H9 (cell line): Measurements from ENCODE around the gene ZBED5. TPM values are rescaled to one million over a fixed set of nuclear protein-coding genes. Genes with fewer than 3 reads are reported as not detected.

Experiments used
- DNase-seq: peaks from one replicate; pipeline ENCODE4 v3.0.0-alpha.2; 2017
- H2AFZ ChIP-seq: one replicate; pipeline ENCODE4 v1.6.1; 2013; ENCODE audit warnings: mild to moderate bottlenecking, low read length, control low read depth, moderate library complexity
- H2AK5ac ChIP-seq: 2 replicates; pipeline ENCODE4 v1.6.1; 2013; ENCODE audit warnings: low read length, control low read depth, mixed read lengths; ENCODE audit not compliant: insufficient read length
- H2BK120ac ChIP-seq: one replicate; pipeline ENCODE4 v1.6.1; 2013; ENCODE audit warnings: low read depth, mild to moderate bottlenecking, low read length, control low read depth, inconsistent platforms; ENCODE audit not compliant: poor library complexity, severe bottlenecking
- H2BK12ac ChIP-seq: 2 replicates; pipeline ENCODE4 v1.6.1; 2013; ENCODE audit warnings: low read length, control low read depth, mixed read lengths, low read depth; ENCODE audit not compliant: insufficient read length
- H2BK15ac ChIP-seq: 2 replicates; pipeline ENCODE4 v1.6.1; 2013; ENCODE audit warnings: low read depth, low read length, control low read depth
- H2BK20ac ChIP-seq: one replicate; pipeline ENCODE4 v1.6.1; 2013; ENCODE audit warnings: low read depth, mild to moderate bottlenecking, low read length, control low read depth, inconsistent platforms; ENCODE audit not compliant: poor library complexity, severe bottlenecking
- H2BK5ac ChIP-seq: 2 replicates; pipeline ENCODE4 v1.6.1; 2013; ENCODE audit warnings: low read length, control low read depth, mixed read lengths; ENCODE audit not compliant: insufficient read length
- H3K14ac ChIP-seq: 2 replicates; pipeline ENCODE4 v1.6.1; 2013; ENCODE audit warnings: low read length, control low read depth; ENCODE audit not compliant: insufficient read depth
- H3K18ac ChIP-seq: 2 replicates; pipeline ENCODE4 v1.6.1; 2013; ENCODE audit warnings: low read depth, mild to moderate bottlenecking, mixed read lengths, low read length, control low read depth; ENCODE audit not compliant: insufficient read length
- H3K23ac ChIP-seq: 2 replicates; pipeline ENCODE4 v1.6.1; 2013; ENCODE audit warnings: low read length, control low read depth, mixed read lengths, low read depth; ENCODE audit not compliant: insufficient read length
- H3K23me2 ChIP-seq: 2 replicates; pipeline ENCODE4 v1.6.1; 2013; ENCODE audit warnings: low read depth, mild to moderate bottlenecking, mixed read lengths, low read length, control low read depth; ENCODE audit not compliant: insufficient read length, poor library complexity, severe bottlenecking
- H3K27ac ChIP-seq: 2 replicates; pipeline ENCODE4 v1.5.1; 2013; ENCODE audit warnings: low read length, control low read depth, mixed read lengths, low read depth; ENCODE audit not compliant: insufficient read length
- H3K27me3 ChIP-seq: 2 replicates; pipeline ENCODE4 v1.6.1; 2013; ENCODE audit warnings: low read length, control low read depth, inconsistent platforms; ENCODE audit not compliant: insufficient read depth
- H3K4ac ChIP-seq: 2 replicates; pipeline ENCODE4 v1.6.1; 2013; ENCODE audit warnings: low read depth, mild to moderate bottlenecking, control low read depth, inconsistent platforms, low read length, moderate library complexity
- H3K4me1 ChIP-seq: 2 replicates; pipeline ENCODE4 v1.6.1; 2013; ENCODE audit warnings: low read length, control low read depth, inconsistent platforms; ENCODE audit not compliant: insufficient read depth
- H3K4me2 ChIP-seq: 2 replicates; pipeline ENCODE4 v1.6.1; 2013; ENCODE audit warnings: low read length, control low read depth, mixed read lengths; ENCODE audit not compliant: insufficient read length, insufficient read depth
- H3K56ac ChIP-seq: 2 replicates; pipeline ENCODE4 v1.6.1; 2013; ENCODE audit warnings: low read depth, mild to moderate bottlenecking, mixed read lengths, low read length, control low read depth; ENCODE audit not compliant: insufficient read length
- H3K79me1 ChIP-seq: 2 replicates; pipeline ENCODE4 v1.6.1; 2013; ENCODE audit warnings: low read depth, mild to moderate bottlenecking, moderate library complexity, low read length, control low read depth, inconsistent platforms; ENCODE audit not compliant: insufficient read depth, poor library complexity, severe bottlenecking
- H3K79me2 ChIP-seq: 2 replicates; pipeline ENCODE4 v1.6.1; 2013; ENCODE audit warnings: low read length, control low read depth, inconsistent platforms; ENCODE audit not compliant: insufficient read depth
- H3K9ac ChIP-seq: 2 replicates; pipeline ENCODE4 v1.6.1; 2013; ENCODE audit warnings: low read length, control low read depth, mixed read lengths; ENCODE audit not compliant: insufficient read length; ENCODE audit errors: extremely low read depth
- H3K9me3 ChIP-seq: one replicate; pipeline ENCODE4 v1.6.1; 2013; ENCODE audit warnings: low read depth, low read length, inconsistent platforms; ENCODE audit not compliant: control insufficient read depth
- H3T11ph ChIP-seq: one replicate; pipeline ENCODE4 v1.6.1; 2013; ENCODE audit warnings: mild to moderate bottlenecking, low read length, control low read depth, inconsistent platforms
- H4K20me1 ChIP-seq: one replicate; pipeline ENCODE4 v1.6.1; 2013; ENCODE audit not compliant: control insufficient read depth, insufficient read length, insufficient read depth
- H4K5ac ChIP-seq: 2 replicates; pipeline ENCODE4 v1.6.1; 2013; ENCODE audit warnings: low read depth, mild to moderate bottlenecking, mixed read lengths, low read length, control low read depth; ENCODE audit not compliant: insufficient read length
- H4K8ac ChIP-seq: replicated peaks from 2 replicates; pipeline ENCODE4 v1.6.1; 2013; ENCODE audit warnings: low read length, control low read depth, mixed read lengths, low read depth; ENCODE audit not compliant: insufficient read length
- H4K91ac ChIP-seq: 2 replicates; pipeline ENCODE4 v1.6.1; 2013; ENCODE audit warnings: low read depth, mild to moderate bottlenecking, moderate library complexity, mixed read lengths, low read length, control low read depth; ENCODE audit not compliant: insufficient read length
- H3K27ac Mint-ChIP-seq, 3 experiments: 2 replicates in 2 of 3; 3 replicates in 1 of 3; pipeline ENCODE4 v1.8.0; 2020 to 2021; ENCODE audit warnings: mixed read lengths in 3 of 3, mild to moderate bottlenecking in 1 of 3, moderate library complexity in 1 of 3
- H3K27me3 Mint-ChIP-seq: 2 replicates; pipeline ENCODE4 v1.8.0; 2021; ENCODE audit warnings: low read depth, mild to moderate bottlenecking, moderate library complexity, mixed read lengths
- H3K36me3 Mint-ChIP-seq, 3 experiments: 2 replicates in 2 of 3; 3 replicates in 1 of 3; pipeline ENCODE4 v1.8.0; 2020 to 2021; ENCODE audit warnings: low read depth in 3 of 3, mixed read lengths in 3 of 3; ENCODE audit not compliant: insufficient read depth in 1 of 3
- H3K4me1 Mint-ChIP-seq, 2 experiments: 2 replicates each; pipeline ENCODE4 v1.8.0; 2020; ENCODE audit warnings: mixed read lengths in 2 of 2
- H3K4me3 Mint-ChIP-seq, 2 experiments: 2 replicates in 1 of 2; 3 replicates in 1 of 2; pipeline ENCODE4 v1.8.0; 2020 to 2021; ENCODE audit warnings: mild to moderate bottlenecking in 2 of 2, mixed read lengths in 2 of 2, moderate library complexity in 1 of 2
- H3K9me3 Mint-ChIP-seq, 2 experiments: 2 replicates in 1 of 2; 3 replicates in 1 of 2; pipeline ENCODE4 v1.8.0; 2020; ENCODE audit warnings: mild to moderate bottlenecking in 2 of 2, mixed read lengths in 2 of 2, moderate library complexity in 1 of 2
- WGBS: extraction: QIAGEN DNeasy Blood & Tissue Kit; methylation state at CpG from one replicate; pipeline ENCODE4 v1.1.7; 2013; ENCODE audit warnings: missing lambda C conversion rate, low lambda C conversion rate, mixed read lengths; ENCODE audit not compliant: insufficient read length; ENCODE audit errors: extremely low coverage; 5-methylcytosine and 5-hydroxymethylcytosine counted together
- total RNA-seq: library from RNA; stranded (reverse); gene quantifications from 2 replicates; pipeline ENCODE4 v1.2.1, GENCODE V29; 2021
- TF ChIP-seq, protein P1 (sequence below): fragments of 200-600 bp; sonication (generic); conservative IDR thresholded peaks from 3 replicates; pipeline ENCODE4 v1.8.0; 2021; ENCODE audit warnings: antibody characterized with exemption, mild to moderate bottlenecking

ZBED5 gene
- total RNA-seq, 1 experiment from 2014 or later: 65.8 TPM

GRCh38 chr11:10898763-10899025 is 40.8 kb upstream of the ZBED5 start:
- Mint-ChIP-seq H3K27ac (no peak overlapping the region), H3K36me3 (no peaks in the 10 kb centered on the region), H3K4me1 (peaks cover 3% of the 10 kb centered on the region in 2 experiments; a peak in 1 of 4 replicates), H3K27me3 (no peaks in the 10 kb centered on the region), H3K4me3 (no peak overlapping the region), H3K9me3 (no peaks in the 10 kb centered on the region)
- H3K4me1 ChIP-seq: no peaks in the 10 kb centered on the region; the same call in 1 of the 2 replicates
- H2AK5ac ChIP-seq: no peak overlapping the region
- no peaks in the 10 kb centered on the region for H3K9me3 ChIP-seq
- H4K20me1 ChIP-seq: no peaks in the 10 kb centered on the region
- no peak overlapping the region for H2BK5ac ChIP-seq
- H4K91ac ChIP-seq: peak overlapping the region; percentile 44
- no peak overlapping the region for H2AFZ ChIP-seq
- no peak overlapping the region for H2BK12ac ChIP-seq
- no peak for DNase-seq
- no CpG with 5 or more reads among the region's 4 CpGs for WGBS
- H4K8ac ChIP-seq: no peak overlapping the region
- TF ChIP-seq, protein P1, sequence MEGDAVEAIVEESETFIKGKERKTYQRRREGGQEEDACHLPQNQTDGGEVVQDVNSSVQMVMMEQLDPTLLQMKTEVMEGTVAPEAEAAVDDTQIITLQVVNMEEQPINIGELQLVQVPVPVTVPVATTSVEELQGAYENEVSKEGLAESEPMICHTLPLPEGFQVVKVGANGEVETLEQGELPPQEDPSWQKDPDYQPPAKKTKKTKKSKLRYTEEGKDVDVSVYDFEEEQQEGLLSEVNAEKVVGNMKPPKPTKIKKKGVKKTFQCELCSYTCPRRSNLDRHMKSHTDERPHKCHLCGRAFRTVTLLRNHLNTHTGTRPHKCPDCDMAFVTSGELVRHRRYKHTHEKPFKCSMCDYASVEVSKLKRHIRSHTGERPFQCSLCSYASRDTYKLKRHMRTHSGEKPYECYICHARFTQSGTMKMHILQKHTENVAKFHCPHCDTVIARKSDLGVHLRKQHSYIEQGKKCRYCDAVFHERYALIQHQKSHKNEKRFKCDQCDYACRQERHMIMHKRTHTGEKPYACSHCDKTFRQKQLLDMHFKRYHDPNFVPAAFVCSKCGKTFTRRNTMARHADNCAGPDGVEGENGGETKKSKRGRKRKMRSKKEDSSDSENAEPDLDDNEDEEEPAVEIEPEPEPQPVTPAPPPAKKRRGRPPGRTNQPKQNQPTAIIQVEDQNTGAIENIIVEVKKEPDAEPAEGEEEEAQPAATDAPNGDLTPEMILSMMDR: no peak
- H3K14ac ChIP-seq: no peak overlapping the region
- no peaks in the 10 kb centered on the region for H3K79me1 ChIP-seq
- H3K27me3 ChIP-seq: no peaks in the 10 kb centered on the region
- H3K27ac ChIP-seq: no peak overlapping the region
- H3K23ac ChIP-seq: no peak overlapping the region
- no peak overlapping the region for H3K4me2 ChIP-seq
- no peak overlapping the region for H3T11ph ChIP-seq
- H3K56ac ChIP-seq: no peak overlapping the region
- no peak overlapping the region for H3K4ac ChIP-seq
- no peaks in the 10 kb centered on the region for H3K79me2 ChIP-seq
- no peak overlapping the region for H2BK15ac ChIP-seq
- no peak overlapping the region for H4K5ac ChIP-seq
- no peak overlapping the region for H3K9ac ChIP-seq
- no peak overlapping the region for H2BK120ac ChIP-seq
- H2BK20ac ChIP-seq: no peak overlapping the region
- H3K18ac ChIP-seq: no peak overlapping the region
- no peaks in the 10 kb centered on the region for H3K23me2 ChIP-seq
